ENCODE measurements around the gene BHMT. TPM values are rescaled to one million over a fixed set of nuclear protein-coding genes. Genes with fewer than 3 reads are reported as not detected.

The BHMT gene
- total RNA-seq, 2 experiments from 2014 or later, result not detected

- ATAC-seq (no peak), DNase-seq (no peak)
- POLR2A ChIA-PET, result no interaction called here
- intact Hi-C loops (cut with micrococcal nuclease), result no loop called here
- Mint-ChIP-seq H3K27ac (no peak overlapping the region), H3K4me1 (ENCODE audit: low read depth) (no peaks in the 10 kb centered on the region), H3K36me3 (ENCODE audit: low read depth) (no peaks in the 10 kb centered on the region), H3K4me3 (no peak overlapping the region), H3K27me3 (no peaks in the 10 kb centered on the region), H3K9me3 (no peaks in the 10 kb centered on the region)
- CTCF ChIA-PET, result interaction anchor here (2.3 kb wide), 1 partner anchor 48 kb away, joined by 8 read pairs; no protein-coding TSS in a partner anchor
- no peak for TF ChIP-seq CTCF (IDR thresholded peaks at IDR 0.05)
Measured at GRCh38 chr5:79181419-79182022, 69.9 kb downstream of the BHMT start.

Other genes with a start within 250 kb of the BHMT start
- 1 to 10 TPM; 8.8 to 9.1 TPM for gene ARSB, start 126.5 kb upstream of the BHMT start, total RNA-seq
- gene DMGDH, start 42.1 kb upstream of the BHMT start, total RNA-seq, result 1 to 10 TPM in 1 of 2 experiments, under 1 TPM in 1; 0.45 to 1.3 TPM
- not detected for gene BHMT2, start 42.0 kb upstream of the BHMT start, total RNA-seq
- gene JMY, start 124.3 kb downstream of the BHMT start, total RNA-seq, result 1 to 10 TPM; 6.1 to 6.3 TPM

Measured in activated CD8-positive, alpha-beta T cell treated with anti-CD3 and anti-CD28 coated beads for 36 hours (primary cell).